Measurements from ENCODE around the gene GTPBP1.

DNA sequence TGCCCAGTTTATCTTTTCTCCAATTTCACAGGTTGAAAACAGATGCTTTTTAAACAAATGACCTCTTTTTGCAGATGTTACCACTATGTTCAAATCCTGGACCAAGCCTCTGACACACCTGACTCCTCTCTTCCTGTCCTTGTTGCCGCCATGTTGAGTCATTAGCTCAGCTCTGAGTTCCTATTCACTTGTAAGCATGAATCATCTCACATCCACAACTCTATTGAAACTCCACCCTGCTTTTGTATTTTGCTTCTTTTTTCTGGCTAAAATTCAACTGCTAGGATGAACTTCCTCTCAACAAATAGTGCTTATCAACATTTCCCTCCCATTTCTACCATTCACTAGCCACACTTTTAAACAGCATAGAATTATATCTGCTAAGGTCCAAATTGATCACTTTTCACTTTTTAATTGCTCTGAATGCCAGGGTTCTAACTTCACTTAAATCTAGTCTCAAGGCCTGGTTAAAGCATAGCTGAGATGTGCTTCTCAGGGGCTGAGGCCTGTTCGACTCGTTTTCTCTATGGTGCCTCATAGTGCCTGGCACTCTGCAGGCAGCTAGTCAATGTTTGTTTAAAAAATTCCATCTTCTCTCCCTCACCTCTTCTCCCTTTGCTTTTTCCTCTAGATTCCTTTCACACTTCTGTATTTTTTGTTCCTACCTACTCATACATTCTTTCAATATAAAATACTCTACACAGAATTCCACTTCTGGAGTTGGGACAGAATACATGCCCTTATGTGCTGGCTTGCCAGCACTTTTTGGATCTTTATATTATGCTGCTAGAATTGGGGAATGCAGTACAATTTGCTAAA, 8.9 kb upstream of the GTPBP1 start:
- TF ChIP-seq, protein P1, sequence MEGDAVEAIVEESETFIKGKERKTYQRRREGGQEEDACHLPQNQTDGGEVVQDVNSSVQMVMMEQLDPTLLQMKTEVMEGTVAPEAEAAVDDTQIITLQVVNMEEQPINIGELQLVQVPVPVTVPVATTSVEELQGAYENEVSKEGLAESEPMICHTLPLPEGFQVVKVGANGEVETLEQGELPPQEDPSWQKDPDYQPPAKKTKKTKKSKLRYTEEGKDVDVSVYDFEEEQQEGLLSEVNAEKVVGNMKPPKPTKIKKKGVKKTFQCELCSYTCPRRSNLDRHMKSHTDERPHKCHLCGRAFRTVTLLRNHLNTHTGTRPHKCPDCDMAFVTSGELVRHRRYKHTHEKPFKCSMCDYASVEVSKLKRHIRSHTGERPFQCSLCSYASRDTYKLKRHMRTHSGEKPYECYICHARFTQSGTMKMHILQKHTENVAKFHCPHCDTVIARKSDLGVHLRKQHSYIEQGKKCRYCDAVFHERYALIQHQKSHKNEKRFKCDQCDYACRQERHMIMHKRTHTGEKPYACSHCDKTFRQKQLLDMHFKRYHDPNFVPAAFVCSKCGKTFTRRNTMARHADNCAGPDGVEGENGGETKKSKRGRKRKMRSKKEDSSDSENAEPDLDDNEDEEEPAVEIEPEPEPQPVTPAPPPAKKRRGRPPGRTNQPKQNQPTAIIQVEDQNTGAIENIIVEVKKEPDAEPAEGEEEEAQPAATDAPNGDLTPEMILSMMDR (conservative IDR thresholded peaks at IDR 0.05; ENCODE audit: low read length), result no peak
- no peak for TF ChIP-seq EZH2phosphoT487 (IDR thresholded peaks at IDR 0.05; ENCODE audit: borderline replicate concordance, low read depth, low read length)
